Measurements from ENCODE around the gene NBAS. TPM values are rescaled to one million over a fixed set of nuclear protein-coding genes. Genes with fewer than 3 reads are reported as not detected.
"Not testable (repeated sequence)": the region's sequence is repeated elsewhere in the genome, so short reads cannot be mapped to it uniquely, and the experiment has no call there.

The NBAS gene
- total RNA-seq, 1 experiment from 2014 or later: 30.4 TPM

- Histone ChIP-seq H3K27me3 (ENCODE audit: low read length) (no peaks in the 10 kb centered on the region), H3K4me1 (ENCODE audit: low read length) (no peaks in the 10 kb centered on the region), H3K4me3 (ENCODE audit: low read length) (no peak overlapping the region), H3K4me2 (ENCODE audit: low read depth, low read length, poor library complexity, severe bottlenecking) (no peak overlapping the region), H2AFZ (ENCODE audit: low read length) (no peak overlapping the region), H3K9me2 (replicated peaks; ENCODE audit: insufficient read depth, low read length) (no peaks in the 10 kb centered on the region), H3K9ac (ENCODE audit: low read length) (no peak overlapping the region), H3K27ac (ENCODE audit: low read length) (no peak overlapping the region), H3K79me2 (ENCODE audit: low read length) (no peaks in the 10 kb centered on the region), H3K36me3 (ENCODE audit: insufficient read depth, low read length) (no peaks in the 10 kb centered on the region), H3K9me3 (ENCODE audit: low read length) (no peaks in the 10 kb centered on the region), H4K20me1 (ENCODE audit: insufficient read depth, low read depth, low read length) (no peaks in the 10 kb centered on the region)
- no peak for DNase-seq
Observed at GRCh38 chr2:15504882-15505663, 56.1 kb downstream of the NBAS start.

GRCh38 chr2:15499251-15499650 lies 61.9 kb downstream of the NBAS start:
- not testable (repeated sequence) for H2AFZ ChIP-seq (ENCODE audit: low read length); H4K20me1 ChIP-seq (ENCODE audit: insufficient read depth, low read depth, low read length); H3K27me3 ChIP-seq (ENCODE audit: low read length); H3K9ac ChIP-seq (ENCODE audit: low read length); H3K9me3 ChIP-seq (ENCODE audit: low read length); H3K4me2 ChIP-seq (ENCODE audit: low read depth, low read length, poor library complexity, severe bottlenecking); H3K27ac ChIP-seq (ENCODE audit: low read length); H3K4me3 ChIP-seq (ENCODE audit: low read length); H3K79me2 ChIP-seq (ENCODE audit: low read length); DNase-seq; H3K36me3 ChIP-seq (ENCODE audit: insufficient read depth, low read length); H3K9me2 ChIP-seq (replicated peaks; ENCODE audit: insufficient read depth, low read length); H3K4me1 ChIP-seq (ENCODE audit: low read length)

DNA sequence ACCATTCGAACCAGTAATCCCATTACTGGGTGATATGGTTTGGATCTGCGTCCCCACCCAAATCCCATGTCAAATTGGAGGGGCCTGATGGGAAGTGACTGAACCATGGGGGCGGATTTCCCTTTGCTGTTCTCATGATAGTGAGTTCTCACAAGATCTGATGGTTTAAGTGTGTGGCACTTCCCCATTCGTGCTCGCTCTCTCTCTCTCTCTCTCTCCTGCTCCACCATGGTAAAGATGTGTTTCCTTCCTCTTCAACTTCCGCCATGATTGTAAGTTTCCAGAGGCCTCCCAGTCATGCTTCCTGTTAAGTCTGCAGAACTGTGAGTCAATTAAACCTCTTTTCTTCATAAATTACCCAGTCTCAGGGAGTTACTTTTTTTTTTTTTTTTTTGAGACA lies 62.6 kb downstream of the NBAS start:
- Histone ChIP-seq H3K79me2 (ENCODE audit: low read length) (no peaks in the 10 kb centered on the region), H3K4me3 (ENCODE audit: low read length) (no peak overlapping the region), H3K4me1 (ENCODE audit: low read length) (no peaks in the 10 kb centered on the region; the same call in 1 of the 2 replicates), H2AFZ (ENCODE audit: low read length) (no peak overlapping the region), H3K27ac (ENCODE audit: low read length) (no peak overlapping the region), H3K9ac (ENCODE audit: low read length) (no peak overlapping the region), H3K36me3 (ENCODE audit: insufficient read depth, low read length) (no peaks in the 10 kb centered on the region), H3K9me2 (replicated peaks; ENCODE audit: insufficient read depth, low read length) (no peaks in the 10 kb centered on the region), H3K4me2 (ENCODE audit: low read depth, low read length, poor library complexity, severe bottlenecking) (no peak overlapping the region), H4K20me1 (ENCODE audit: insufficient read depth, low read depth, low read length) (no peaks in the 10 kb centered on the region), H3K27me3 (ENCODE audit: low read length) (no peaks in the 10 kb centered on the region), H3K9me3 (ENCODE audit: low read length) (no peaks in the 10 kb centered on the region)
- DNase-seq: no peak

GRCh38 chr2:15494877-15495276 lies 66.3 kb downstream of the NBAS start:
- no peaks in the 10 kb centered on the region for H3K27me3 ChIP-seq (ENCODE audit: low read length)
- no peaks in the 10 kb centered on the region; the same call in 1 of the 2 replicates for H3K4me1 ChIP-seq (ENCODE audit: low read length)
- no peak overlapping the region for H3K4me3 ChIP-seq (ENCODE audit: low read length)
- H3K36me3 ChIP-seq (ENCODE audit: insufficient read depth, low read length): no peaks in the 10 kb centered on the region
- H3K9me3 ChIP-seq (ENCODE audit: low read length): no peaks in the 10 kb centered on the region
- no peak overlapping the region for H3K4me2 ChIP-seq (ENCODE audit: low read depth, low read length, poor library complexity, severe bottlenecking)
- H3K79me2 ChIP-seq (ENCODE audit: low read length): no peaks in the 10 kb centered on the region
- H2AFZ ChIP-seq (ENCODE audit: low read length): no peak overlapping the region
- H4K20me1 ChIP-seq (ENCODE audit: insufficient read depth, low read depth, low read length): no peaks in the 10 kb centered on the region
- H3K9me2 ChIP-seq (replicated peaks; ENCODE audit: insufficient read depth, low read length): no peaks in the 10 kb centered on the region
- DNase-seq: no peak
- H3K27ac ChIP-seq (ENCODE audit: low read length): no peak overlapping the region
- H3K9ac ChIP-seq (ENCODE audit: low read length): no peak overlapping the region

GRCh38 chr2:15492773-15493325 lies 68.3 kb downstream of the NBAS start:
- no peak overlapping the region for H2AFZ ChIP-seq (ENCODE audit: low read length)
- H3K4me2 ChIP-seq (ENCODE audit: low read depth, low read length, poor library complexity, severe bottlenecking): no peak overlapping the region

DNA sequence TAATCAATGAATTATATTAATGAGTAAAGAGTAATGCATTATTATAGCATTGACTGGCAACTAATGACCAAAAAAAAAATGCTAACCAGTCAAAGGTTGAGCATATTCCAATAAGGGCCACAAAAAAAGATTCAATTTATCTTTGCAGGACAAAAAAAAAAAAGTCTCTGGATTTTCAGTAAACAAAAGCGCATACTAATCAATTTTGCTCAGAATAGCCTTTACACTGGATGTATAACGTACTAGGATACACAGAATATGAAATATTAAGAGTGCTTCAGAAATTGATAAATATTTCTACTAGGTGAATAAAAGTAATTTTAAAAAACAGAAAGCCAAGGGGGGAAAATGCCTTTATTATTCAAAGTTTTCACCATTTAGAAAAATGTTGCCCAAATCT lies 74.4 kb downstream of the NBAS start:
- H3K9me3 ChIP-seq (ENCODE audit: low read length): no peaks in the 10 kb centered on the region
- no peak for DNase-seq
- no peak overlapping the region for H3K27ac ChIP-seq (ENCODE audit: low read length)
- H3K4me2 ChIP-seq (ENCODE audit: low read depth, low read length, poor library complexity, severe bottlenecking): no peak overlapping the region
- H3K27me3 ChIP-seq (ENCODE audit: low read length): no peaks in the 10 kb centered on the region
- H3K36me3 ChIP-seq (ENCODE audit: insufficient read depth, low read length): no peaks in the 10 kb centered on the region
- H4K20me1 ChIP-seq (ENCODE audit: insufficient read depth, low read depth, low read length): no peaks in the 10 kb centered on the region
- H3K4me1 ChIP-seq (ENCODE audit: low read length): no peaks in the 10 kb centered on the region
- no peaks in the 10 kb centered on the region for H3K9me2 ChIP-seq (replicated peaks; ENCODE audit: insufficient read depth, low read length)
- no peaks in the 10 kb centered on the region for H3K79me2 ChIP-seq (ENCODE audit: low read length)
- H3K9ac ChIP-seq (ENCODE audit: low read length): no peak overlapping the region
- H2AFZ ChIP-seq (ENCODE audit: low read length): no peak overlapping the region
- no peak overlapping the region for H3K4me3 ChIP-seq (ENCODE audit: low read length)

More at GRCh38 chr2:15492773-15493325, 68.3 kb downstream of the NBAS start:
- no peaks in the 10 kb centered on the region for H3K27me3 ChIP-seq (ENCODE audit: low read length)
- no peaks in the 10 kb centered on the region for H3K9me2 ChIP-seq (replicated peaks; ENCODE audit: insufficient read depth, low read length)
- no peak overlapping the region for H3K27ac ChIP-seq (ENCODE audit: low read length)
- H3K4me3 ChIP-seq (ENCODE audit: low read length): no peak overlapping the region
- no peaks in the 10 kb centered on the region for H3K79me2 ChIP-seq (ENCODE audit: low read length)
- H3K9me3 ChIP-seq (ENCODE audit: low read length): no peaks in the 10 kb centered on the region
- H3K9ac ChIP-seq (ENCODE audit: low read length): no peak overlapping the region
- H3K36me3 ChIP-seq (ENCODE audit: insufficient read depth, low read length): no peaks in the 10 kb centered on the region
- no peaks in the 10 kb centered on the region for H4K20me1 ChIP-seq (ENCODE audit: insufficient read depth, low read depth, low read length)
- DNase-seq: no peak
- no peaks in the 10 kb centered on the region; the same call in 1 of the 2 replicates for H3K4me1 ChIP-seq (ENCODE audit: low read length)

DNA sequence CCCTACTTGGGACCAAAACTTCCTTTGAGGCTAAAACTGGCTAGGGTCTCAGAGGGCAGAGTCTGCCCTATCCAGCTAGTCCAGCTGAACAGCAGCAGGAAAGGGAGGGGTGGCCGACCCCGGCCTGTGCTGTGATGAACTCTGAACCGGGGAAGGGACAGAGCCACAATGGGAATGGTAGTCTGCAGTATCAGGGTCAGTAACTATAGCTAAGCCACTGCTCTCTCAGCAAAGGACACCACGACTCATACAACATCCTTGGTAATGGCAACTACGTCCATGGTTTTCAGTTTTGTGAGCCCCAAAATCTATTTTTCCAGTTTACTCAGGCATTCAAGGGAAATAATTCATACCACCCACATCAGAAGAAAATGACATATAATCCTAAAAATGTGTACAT lies 75.2 kb downstream of the NBAS start:
- Histone ChIP-seq H3K9me2 (replicated peaks; ENCODE audit: insufficient read depth, low read length) (no peaks in the 10 kb centered on the region), H3K9ac (ENCODE audit: low read length) (no peak overlapping the region), H3K27ac (ENCODE audit: low read length) (no peak overlapping the region), H3K9me3 (ENCODE audit: low read length) (no peaks in the 10 kb centered on the region), H3K36me3 (ENCODE audit: insufficient read depth, low read length) (no peaks in the 10 kb centered on the region), H4K20me1 (ENCODE audit: insufficient read depth, low read depth, low read length) (no peaks in the 10 kb centered on the region), H3K79me2 (ENCODE audit: low read length) (no peaks in the 10 kb centered on the region), H3K27me3 (ENCODE audit: low read length) (no peaks in the 10 kb centered on the region), H3K4me2 (ENCODE audit: low read depth, low read length, poor library complexity, severe bottlenecking) (no peak overlapping the region), H2AFZ (ENCODE audit: low read length) (no peak overlapping the region), H3K4me1 (ENCODE audit: low read length) (no peaks in the 10 kb centered on the region), H3K4me3 (ENCODE audit: low read length) (no peak overlapping the region)
- no peak for DNase-seq

DNA sequence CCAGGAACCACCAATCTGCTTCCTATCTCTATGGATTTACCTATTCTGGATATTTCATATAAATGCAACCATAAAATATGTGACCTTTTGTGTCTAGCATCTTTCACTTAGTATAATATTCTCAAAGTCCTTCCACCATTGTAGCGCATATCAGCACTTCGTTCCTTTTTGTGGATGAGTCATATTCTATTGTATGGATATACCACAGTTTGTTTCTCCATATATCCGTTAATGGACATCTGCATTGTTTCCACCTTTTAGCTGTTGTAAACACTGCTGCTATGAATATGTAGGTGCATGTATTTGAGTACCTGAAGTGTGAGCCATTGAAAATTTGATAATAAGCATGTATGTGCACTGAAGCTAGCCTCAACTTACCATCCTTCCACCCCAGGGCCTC lies 80.1 kb downstream of the NBAS start:
- Histone ChIP-seq H3K4me1 (ENCODE audit: low read length) (no peaks in the 10 kb centered on the region), H3K4me3 (ENCODE audit: low read length) (no peak overlapping the region), H3K9ac (ENCODE audit: low read length) (no peak overlapping the region), H4K20me1 (ENCODE audit: insufficient read depth, low read depth, low read length) (no peaks in the 10 kb centered on the region), H3K79me2 (ENCODE audit: low read length) (no peaks in the 10 kb centered on the region), H3K27ac (ENCODE audit: low read length) (no peak overlapping the region), H2AFZ (ENCODE audit: low read length) (no peak overlapping the region), H3K4me2 (ENCODE audit: low read depth, low read length, poor library complexity, severe bottlenecking) (no peak overlapping the region), H3K27me3 (ENCODE audit: low read length) (no peaks in the 10 kb centered on the region), H3K9me2 (replicated peaks; ENCODE audit: insufficient read depth, low read length) (no peaks in the 10 kb centered on the region), H3K36me3 (ENCODE audit: insufficient read depth, low read length) (no peaks in the 10 kb centered on the region), H3K9me3 (ENCODE audit: low read length) (no peaks in the 10 kb centered on the region)
- DNase-seq: no peak

Measured in Karpas-422 (cell line).